ENCODE data around the gene FAM131A. TPM values are rescaled to one million over a fixed set of nuclear protein-coding genes. Genes with fewer than 3 reads are reported as not detected.

The FAM131A gene
- total RNA-seq, 1 experiment from 2014 or later, result 14.4 TPM

DNA sequence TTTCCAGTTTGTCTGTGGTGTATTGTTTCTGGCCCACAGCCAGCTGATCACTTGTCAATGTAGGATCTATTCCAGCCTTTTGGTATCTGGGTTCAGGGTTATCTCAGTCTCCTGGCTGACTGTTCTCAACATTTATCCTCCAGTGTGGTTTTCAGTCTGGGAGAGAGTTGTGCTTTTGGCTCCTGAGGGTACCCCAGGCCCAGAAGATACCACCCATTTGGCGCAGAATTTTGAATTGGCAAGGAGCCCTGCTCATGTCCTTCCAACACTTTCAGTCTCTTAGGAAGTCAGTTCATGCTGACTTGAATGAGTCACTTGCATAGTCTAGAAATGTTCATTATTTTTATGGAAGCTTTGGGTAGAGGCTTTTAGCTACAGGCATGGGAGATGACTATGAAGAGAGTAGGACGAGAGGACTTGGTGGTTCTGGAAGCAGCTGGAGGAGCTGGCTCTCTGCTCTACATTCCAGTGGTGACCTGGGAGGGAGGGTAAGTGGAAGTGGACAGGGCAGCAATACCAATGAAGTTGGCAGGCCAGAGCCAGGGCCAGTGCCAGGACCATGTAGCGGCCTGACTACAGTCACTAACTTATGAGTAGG is 31.3 kb downstream of the FAM131A start:
- H2BK20ac ChIP-seq (ENCODE audit: low read depth, low read length, poor library complexity, severe bottlenecking), result no peak overlapping the region
- no peak overlapping the region for H3K56ac ChIP-seq (ENCODE audit: insufficient read length, low read depth, low read length)
- peaks cover under 1% of the 10 kb centered on the region for H3K23me2 ChIP-seq (ENCODE audit: insufficient read length, low read depth, low read length, poor library complexity, severe bottlenecking)
- WGBS (ENCODE audit: extremely low coverage, insufficient read length, low lambda C conversion rate), result no CpG with 5 or more reads among the region's 3 CpGs
- no peak overlapping the region for H3K18ac ChIP-seq (ENCODE audit: insufficient read length, low read depth, low read length)
- no peak overlapping the region for H3K4me2 ChIP-seq (ENCODE audit: insufficient read depth, insufficient read length, low read length)
- no peak overlapping the region for H3K4ac ChIP-seq (ENCODE audit: low read depth, low read length)
- no peak overlapping the region for H2AK5ac ChIP-seq (ENCODE audit: insufficient read length, low read length)
- H2BK120ac ChIP-seq (ENCODE audit: low read depth, low read length, poor library complexity, severe bottlenecking), result no peak overlapping the region
- H2BK12ac ChIP-seq (ENCODE audit: insufficient read length, low read depth, low read length), result no peak overlapping the region
- peaks cover 15 to 19% of the 10 kb centered on the region in 2 experiments for H3K4me1 Mint-ChIP-seq
- no peak overlapping the region for H4K5ac ChIP-seq (ENCODE audit: insufficient read length, low read depth, low read length)
- H3K9me3 Mint-ChIP-seq, result no peaks in the 10 kb centered on the region
- H3K9me3 ChIP-seq (ENCODE audit: control insufficient read depth, low read depth, low read length), result no peaks in the 10 kb centered on the region
- H4K91ac ChIP-seq (ENCODE audit: insufficient read length, low read depth, low read length), result no peak overlapping the region
- no peaks in the 10 kb centered on the region for H3K27me3 ChIP-seq (ENCODE audit: insufficient read depth, low read length)
- no peak overlapping the region for H3K23ac ChIP-seq (ENCODE audit: insufficient read length, low read depth, low read length)
- H3K4me3 Mint-ChIP-seq, result no peak overlapping the region; a peak in 1 of 5 replicates
- H4K8ac ChIP-seq (replicated peaks; ENCODE audit: insufficient read length, low read depth, low read length), result no peak overlapping the region
- no peak overlapping the region for H3K14ac ChIP-seq (ENCODE audit: insufficient read depth, low read length)
- no peak overlapping the region for H2BK15ac ChIP-seq (ENCODE audit: low read depth, low read length)
- no peak overlapping the region; a peak in 1 of 7 replicates for H3K27ac Mint-ChIP-seq
- no peak overlapping the region for H3K9ac ChIP-seq (ENCODE audit: extremely low read depth, insufficient read length, low read length)
- no peak for DNase-seq
- H3K36me3 Mint-ChIP-seq (ENCODE audit: insufficient read depth in 1 of 3, low read depth in 3 of 3), result peaks cover 38 to 60% (median 58%) of the 10 kb centered on the region in 3 experiments
- H4K20me1 ChIP-seq (ENCODE audit: control insufficient read depth, insufficient read depth, insufficient read length), result no peaks in the 10 kb centered on the region
- H3K4me1 ChIP-seq (ENCODE audit: insufficient read depth, low read length), result no peaks in the 10 kb centered on the region
- peaks cover 9% of the 10 kb centered on the region for H3K27me3 Mint-ChIP-seq (ENCODE audit: low read depth)
- H3K27ac ChIP-seq (ENCODE audit: insufficient read length, low read depth, low read length), result no peak overlapping the region
- H3T11ph ChIP-seq (ENCODE audit: low read length), result no peak overlapping the region
- no peaks in the 10 kb centered on the region for H3K79me1 ChIP-seq (ENCODE audit: insufficient read depth, low read depth, low read length, poor library complexity, severe bottlenecking)
- H3K79me2 ChIP-seq (ENCODE audit: insufficient read depth, low read length), result no peaks in the 10 kb centered on the region; the same call in 1 of the 2 replicates
- no peak overlapping the region for H2AFZ ChIP-seq (ENCODE audit: low read length)
- TF ChIP-seq, protein P1, sequence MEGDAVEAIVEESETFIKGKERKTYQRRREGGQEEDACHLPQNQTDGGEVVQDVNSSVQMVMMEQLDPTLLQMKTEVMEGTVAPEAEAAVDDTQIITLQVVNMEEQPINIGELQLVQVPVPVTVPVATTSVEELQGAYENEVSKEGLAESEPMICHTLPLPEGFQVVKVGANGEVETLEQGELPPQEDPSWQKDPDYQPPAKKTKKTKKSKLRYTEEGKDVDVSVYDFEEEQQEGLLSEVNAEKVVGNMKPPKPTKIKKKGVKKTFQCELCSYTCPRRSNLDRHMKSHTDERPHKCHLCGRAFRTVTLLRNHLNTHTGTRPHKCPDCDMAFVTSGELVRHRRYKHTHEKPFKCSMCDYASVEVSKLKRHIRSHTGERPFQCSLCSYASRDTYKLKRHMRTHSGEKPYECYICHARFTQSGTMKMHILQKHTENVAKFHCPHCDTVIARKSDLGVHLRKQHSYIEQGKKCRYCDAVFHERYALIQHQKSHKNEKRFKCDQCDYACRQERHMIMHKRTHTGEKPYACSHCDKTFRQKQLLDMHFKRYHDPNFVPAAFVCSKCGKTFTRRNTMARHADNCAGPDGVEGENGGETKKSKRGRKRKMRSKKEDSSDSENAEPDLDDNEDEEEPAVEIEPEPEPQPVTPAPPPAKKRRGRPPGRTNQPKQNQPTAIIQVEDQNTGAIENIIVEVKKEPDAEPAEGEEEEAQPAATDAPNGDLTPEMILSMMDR (conservative IDR thresholded peaks at IDR 0.05), result no peak
- no peak overlapping the region for H2BK5ac ChIP-seq (ENCODE audit: insufficient read length, low read length)

Measured in H9 (cell line).